SK-N-SH (cell line): Measurements from ENCODE around the gene DZIP3. TPM values are rescaled to one million over a fixed set of nuclear protein-coding genes. Genes with fewer than 3 reads are reported as not detected.

ENCODE experiments used
- CTCF ChIA-PET: fragments of 300-600, 350-600 bp; formaldehyde crosslinking; extraction: SDS; loops from one replicate; lab custom pipeline; 2021; lab: Yijun Ruan, JAX
- POLR2A ChIA-PET: fragments of 350-600 bp; sonication (Branson Sonifier 250); formaldehyde crosslinking; extraction: SDS; loops from one replicate; lab custom pipeline; 2020; ENCODE audit warnings: antibody characterized with exemption, inconsistent platforms; lab: Yijun Ruan, JAX
- DNase-seq: peaks from one replicate; pipeline ENCODE4 v3.0.0; 2012
- H2AFZ ChIP-seq: fragments of 200-600 bp; sonication (generic); 2 replicates; pipeline ENCODE4 v1.8.1; 2016; ENCODE audit warnings: antibody characterized with exemption, mild to moderate bottlenecking, low read depth
- H3F3A ChIP-seq: fragments of 200-600 bp; sonication (generic); replicated peaks from 2 replicates; pipeline ENCODE3; 2016; ENCODE audit warnings: antibody characterized with exemption, mild to moderate bottlenecking; ENCODE audit not compliant: insufficient read depth
- H3K27ac ChIP-seq, 2 experiments: fragments of 200-500 bp in 1 of 2; fragments of 200-600 bp in 1 of 2; sonication (Bioruptor generic) in 1 of 2; sonication (generic), shearing (Covaris generic) in 1 of 2; 2 replicates each; pipeline versions ENCODE4 v1.5.1 to v1.6.1; 2014 to 2016; ENCODE audit warnings: low read depth in 2 of 2, inconsistent platforms in 1 of 2, low read length in 1 of 2, mild to moderate bottlenecking in 1 of 2, mixed read lengths in 1 of 2
- H3K27me3 ChIP-seq: fragments of 200-600 bp; sonication (generic), shearing (Covaris generic); 2 replicates; pipeline ENCODE4 v1.6.1; 2016; ENCODE audit warnings: mixed run types; ENCODE audit not compliant: insufficient read depth
- H3K36me3 ChIP-seq, 2 experiments: fragments of 200-500 bp in 1 of 2; fragments of 200-600 bp in 1 of 2; sonication (Bioruptor generic) in 1 of 2; sonication (generic) in 1 of 2; replicated peaks in 1 of 2; 2 replicates each; pipeline versions ENCODE3 to v1.5.1; 2014 to 2016; ENCODE audit warnings: low read length in 1 of 2, mild to moderate bottlenecking in 1 of 2; ENCODE audit not compliant: insufficient read depth in 2 of 2, control insufficient read depth in 1 of 2
- H3K4me1 ChIP-seq, 2 experiments: fragments of 200-500 bp in 1 of 2; fragments of 200-600 bp in 1 of 2; sonication (Bioruptor generic) in 1 of 2; sonication (generic), shearing (Covaris generic) in 1 of 2; 2 replicates each; pipeline versions ENCODE4 v1.5.1 to v1.6.1; 2014 to 2016; ENCODE audit warnings: low read depth in 1 of 2, low read length in 1 of 2, mixed run types in 1 of 2; ENCODE audit not compliant: insufficient read depth in 2 of 2, control insufficient read depth in 1 of 2
- H3K4me2 ChIP-seq: fragments of 200-600 bp; sonication (generic), shearing (Covaris generic); 2 replicates; pipeline ENCODE4 v1.6.1; 2017; ENCODE audit warnings: mixed run types
- H3K4me3 ChIP-seq, 2 experiments: fragments of 200-500 bp in 1 of 2; fragments of 200-600 bp in 1 of 2; sonication (Bioruptor generic) in 1 of 2; sonication (generic), shearing (Covaris generic) in 1 of 2; 2 replicates each; pipeline versions ENCODE4 v1.5.1 to v1.8.1; 2014 to 2016; ENCODE audit warnings: low read depth in 2 of 2, inconsistent platforms in 1 of 2, low read length in 1 of 2, mild to moderate bottlenecking in 1 of 2, mixed read lengths in 1 of 2, moderate library complexity in 1 of 2
- H3K79me2 ChIP-seq: fragments of 200-600 bp; sonication (generic); 2 replicates; pipeline ENCODE4 v1.8.1; 2017; ENCODE audit warnings: mild to moderate bottlenecking; ENCODE audit not compliant: insufficient read depth
- H3K9ac ChIP-seq: fragments of 200-600 bp; sonication (generic); 2 replicates; pipeline ENCODE4 v1.6.1; 2017; ENCODE audit warnings: mixed run types
- H3K9me2 ChIP-seq: fragments of 200-600 bp; sonication (generic); 2 replicates; pipeline ENCODE4 v1.6.1; 2017; ENCODE audit warnings: mixed run types
- H3K9me3 ChIP-seq: fragments of 200-600 bp; sonication (generic); 2 replicates; pipeline ENCODE4 v1.6.1; 2017; ENCODE audit warnings: mixed run types, mild to moderate bottlenecking, moderate library complexity
- H4K20me1 ChIP-seq: fragments of 200-600 bp; sonication (generic); 2 replicates; pipeline ENCODE4 v1.6.1; 2017; ENCODE audit warnings: mild to moderate bottlenecking, mixed run types; ENCODE audit not compliant: insufficient read depth
- CTCF ChIP-seq: fragments of 200-600 bp; sonication (generic); IDR thresholded peaks from 2 replicates; pipeline ENCODE4 v1.6.1; 2017; ENCODE audit warnings: antibody characterized with exemption, mild to moderate bottlenecking, moderate library complexity
- ELF1 ChIP-seq: IDR thresholded peaks from 2 replicates; pipeline ENCODE4 v1.4.0; 2012
- FOSL2 ChIP-seq: IDR thresholded peaks from 2 replicates; pipeline ENCODE4 v1.4.0; 2012; ENCODE audit warnings: low read depth, mild to moderate bottlenecking, moderate library complexity, borderline replicate concordance
- FOXJ3 ChIP-seq: sonication (generic); formaldehyde crosslinking; IDR thresholded peaks from 2 replicates; pipeline ENCODE4 v1.5.1; 2020; ENCODE audit warnings: mild to moderate bottlenecking, missing genetic modification reagents
- MAX ChIP-seq: IDR thresholded peaks from 2 replicates; pipeline ENCODE4 v1.4.0; 2012; ENCODE audit warnings: low read depth
- NFIC ChIP-seq: IDR thresholded peaks from 2 replicates; pipeline ENCODE4 v1.4.0; 2012; ENCODE audit warnings: borderline replicate concordance
- NRF1 ChIP-seq: IDR thresholded peaks from 2 replicates; pipeline ENCODE4 v1.6.1; 2012; ENCODE audit warnings: low read depth, mild to moderate bottlenecking, low read length
- PBX3 ChIP-seq: IDR thresholded peaks from 2 replicates; pipeline ENCODE4; 2012
- POLR2AphosphoS5 ChIP-seq: IDR thresholded peaks from 2 replicates; pipeline ENCODE4 v1.6.1; 2012; ENCODE audit warnings: low read depth, low read length
- RCOR1 ChIP-seq: fragments of 150-350 bp; IDR thresholded peaks from 2 replicates; pipeline ENCODE4 v1.6.1; 2017; ENCODE audit warnings: antibody characterized with exemption, low read length
- RFX5 ChIP-seq: IDR thresholded peaks from 2 replicates; pipeline ENCODE4 v1.6.1; 2012; ENCODE audit warnings: mild to moderate bottlenecking, improper control_type of control experiment, low read length
- RXRA ChIP-seq: IDR thresholded peaks from 2 replicates; pipeline ENCODE4 v1.4.0; 2012; ENCODE audit warnings: low read depth, mild to moderate bottlenecking, borderline replicate concordance
- SIN3A ChIP-seq: IDR thresholded peaks from 2 replicates; pipeline ENCODE4 v1.6.1; 2012; ENCODE audit warnings: low read depth, mild to moderate bottlenecking, low read length, moderate library complexity, borderline replicate concordance
- SMC3 ChIP-seq: IDR thresholded peaks from 2 replicates; pipeline ENCODE4 v1.6.1; 2012; ENCODE audit warnings: low read depth, low read length, improper control_type of control experiment
- TEAD4 ChIP-seq: IDR thresholded peaks from 2 replicates; pipeline ENCODE4 v1.4.0; 2012; ENCODE audit warnings: mild to moderate bottlenecking, borderline replicate concordance; ENCODE audit not compliant: insufficient read depth
- YY1 ChIP-seq: IDR thresholded peaks from 2 replicates; pipeline ENCODE4 v1.4.0; 2012; ENCODE audit warnings: low read depth, mild to moderate bottlenecking
- ZBTB33 ChIP-seq: IDR thresholded peaks from 2 replicates; pipeline ENCODE4 v1.4.0; 2012; ENCODE audit warnings: low read depth, borderline replicate concordance
- WGBS: methylation state at CpG from one replicate; pipeline ENCODE4 v1.1.6; 2017; ENCODE audit warnings: low lambda C conversion rate; 5-methylcytosine and 5-hydroxymethylcytosine counted together
- polyA plus RNA-seq, 3 experiments: library from polyadenylated mRNA; depleted of rRNA; stranded (reverse); fragments of >200 nt; gene quantifications; 2 replicates each; pipeline ENCODE4 v1.2.3, GENCODE V29; 2012

Gene DZIP3
- polyA plus RNA-seq, 1 of the 3 experiments (the other 2 are of a cell fraction), result 6.3 TPM

- Histone ChIP-seq H3K79me2 (no peaks in the 10 kb centered on the region), H3K4me3 (no peak overlapping the region), H4K20me1 (no peaks in the 10 kb centered on the region), H2AFZ (no peak overlapping the region), H3K36me3 (peaks cover 40 to 52% of the 10 kb centered on the region in 2 experiments), H3K4me1 (no peaks in the 10 kb centered on the region; a peak in 1 of 4 replicates), H3K27ac (no peak overlapping the region), H3K27me3 (no peaks in the 10 kb centered on the region), H3F3A (peaks cover 19% of the 10 kb centered on the region), H3K9me2 (no peaks in the 10 kb centered on the region), H3K9me3 (no peaks in the 10 kb centered on the region), H3K9ac (no peak overlapping the region), H3K4me2 (no peak overlapping the region)
- ChIA-PET CTCF (interaction anchor here (0.6 to 7.3 kb wide), 7 partner anchors 8 to 359 kb away, joined by 3 to 233 read pairs (median 4); no protein-coding TSS in a partner anchor), POLR2A (no interaction called here)
- TF ChIP-seq NFIC (no peak), RCOR1 (no peak), NRF1 (no peak), SMC3 (no peak), PBX3 (no peak), MAX (no peak), FOSL2 (no peak), ELF1 (no peak), RXRA (no peak), POLR2AphosphoS5 (no peak), YY1 (no peak)
- 92% methylated on average over 2 of the region's 2 CpGs for WGBS
- DNase-seq, result no peak
Measured at GRCh38 chr3:108555966-108556581, 33.4 kb upstream of the DZIP3 start.

GRCh38 chr3:108562565-108562964 lies 27.0 kb upstream of the DZIP3 start:
- Histone ChIP-seq H3K4me1 (no peaks in the 10 kb centered on the region; a peak in 1 of 4 replicates), H4K20me1 (no peaks in the 10 kb centered on the region), H3K79me2 (no peaks in the 10 kb centered on the region), H3K27me3 (no peaks in the 10 kb centered on the region), H3K9ac (no peak overlapping the region), H2AFZ (no peak overlapping the region), H3K4me2 (no peak overlapping the region), H3F3A (no peaks in the 10 kb centered on the region), H3K9me2 (no peaks in the 10 kb centered on the region), H3K36me3 (peaks cover 46 to 49% of the 10 kb centered on the region in 2 experiments), H3K9me3 (no peaks in the 10 kb centered on the region), H3K4me3 (no peak overlapping the region), H3K27ac (no peak overlapping the region)
- no peak for TF ChIP-seq NRF1
- TF ChIP-seq ZBTB33, result no peak
- TF ChIP-seq ELF1, result no peak
- no peak for TF ChIP-seq RXRA
- TF ChIP-seq FOXJ3 (CRISPR knock-in tag), result no peak
- TF ChIP-seq TEAD4, result no peak
- TF ChIP-seq CTCF, result no peak
- TF ChIP-seq SIN3A, result no peak
- TF ChIP-seq RFX5, result no peak
- no peak for TF ChIP-seq NFIC
- ChIA-PET POLR2A (no interaction called here), CTCF (interaction anchor here (0.5 to 4.7 kb wide), 3 partner anchors 10 to 224 kb away, joined by 3 to 17 read pairs (median 16); no protein-coding TSS in a partner anchor)
- 98% methylated on average over 2 of the region's 2 CpGs for WGBS
- no peak for DNase-seq
